ENCODE data around the gene TXLNB. TPM values are rescaled to one million over a fixed set of nuclear protein-coding genes. Genes with fewer than 3 reads are reported as not detected.
"Not testable (repeated sequence)": the region's sequence is repeated elsewhere in the genome, so short reads cannot be mapped to it uniquely, and the experiment has no call there.

The TXLNB gene
- total and polyA plus RNA-seq, 2 experiments from 2014 or later = 0.37 to 0.50 TPM

GRCh38 chr6:139230391-139230840 lies 61.4 kb downstream of the TXLNB start:
- no peaks in the 10 kb centered on the region for H4K20me1 ChIP-seq (ENCODE audit: insufficient read depth, poor library complexity, severe bottlenecking)
- H3K9me2 ChIP-seq (replicated peaks; ENCODE audit: insufficient read depth) = no peaks in the 10 kb centered on the region
- TF ChIP-seq EZH2phosphoT487 (IDR thresholded peaks at IDR 0.05; ENCODE audit: low read depth, severe bottlenecking, unreplicated experiment) = peak; percentile 84
- TF ChIP-seq EZH2 (IDR thresholded peaks at IDR 0.05; ENCODE audit: borderline replicate concordance) = no peak
- TF ChIP-seq CTCF (IDR thresholded peaks at IDR 0.05; ENCODE audit: poor library complexity) = peak; percentile 29
- H3K27me3 ChIP-seq = no peaks in the 10 kb centered on the region
- H3K4me1 ChIP-seq (ENCODE audit: insufficient read depth) = no peaks in the 10 kb centered on the region
- H3K4me2 ChIP-seq = no peak overlapping the region
- no peaks in the 10 kb centered on the region for H3K9me3 ChIP-seq (ENCODE audit: low read depth)
- no peak overlapping the region for H2AFZ ChIP-seq
- H3K27ac ChIP-seq = no peak overlapping the region
- peak; percentile 28 for DNase-seq (ENCODE audit: low spot score)
- no peaks in the 10 kb centered on the region for H3K79me2 ChIP-seq
- no peak overlapping the region for H3K4me3 ChIP-seq
- 65% methylated on average over 3 of the region's 3 CpGs for WGBS (ENCODE audit: low lambda C conversion rate, missing lambda C conversion rate)
- H3K36me3 ChIP-seq (replicated peaks; ENCODE audit: insufficient read depth, low read depth) = no peaks in the 10 kb centered on the region

- not testable (repeated sequence) for H3K36me3 ChIP-seq (replicated peaks; ENCODE audit: insufficient read depth, low read depth); H3K4me2 ChIP-seq; H3K27me3 ChIP-seq; H2AFZ ChIP-seq; H3K27ac ChIP-seq; H3K9me3 ChIP-seq (ENCODE audit: low read depth); H3K79me2 ChIP-seq; DNase-seq (ENCODE audit: low spot score); H3K4me1 ChIP-seq (ENCODE audit: insufficient read depth); H3K4me3 ChIP-seq; H3K9me2 ChIP-seq (replicated peaks; ENCODE audit: insufficient read depth); H4K20me1 ChIP-seq (ENCODE audit: insufficient read depth, poor library complexity, severe bottlenecking)
- WGBS (ENCODE audit: low lambda C conversion rate, missing lambda C conversion rate) = 98% methylated on average over 3 of the region's 3 CpGs
Measured at GRCh38 chr6:139228387-139228786, 63.4 kb downstream of the TXLNB start.

- 98% methylated on average over 2 of the region's 2 CpGs for WGBS (ENCODE audit: low lambda C conversion rate, missing lambda C conversion rate)
- peak overlapping the region; percentile 62 for H3K27ac ChIP-seq
- H3K4me2 ChIP-seq = peak overlapping the region; percentile 62
Measured at GRCh38 chr6:139219746-139220145, 72.1 kb downstream of the TXLNB start.

GRCh38 chr6:139219271-139219729 lies 72.5 kb downstream of the TXLNB start:
- DNase-seq (ENCODE audit: low spot score) = peak; percentile 90
- peak overlapping the region; percentile 33 for H2AFZ ChIP-seq
- peak overlapping the region; percentile 62 for H3K27ac ChIP-seq
- peak overlapping the region; percentile 62 for H3K4me2 ChIP-seq
- H3K27me3 ChIP-seq = no peaks in the 10 kb centered on the region
- TF ChIP-seq EZH2phosphoT487 (IDR thresholded peaks at IDR 0.05; ENCODE audit: low read depth, severe bottlenecking, unreplicated experiment) = no peak
- TF ChIP-seq CTCF (IDR thresholded peaks at IDR 0.05; ENCODE audit: poor library complexity) = peak; percentile 94
- no peaks in the 10 kb centered on the region for H4K20me1 ChIP-seq (ENCODE audit: insufficient read depth, poor library complexity, severe bottlenecking)
- H3K9me3 ChIP-seq (ENCODE audit: low read depth) = no peaks in the 10 kb centered on the region
- H3K36me3 ChIP-seq (replicated peaks; ENCODE audit: insufficient read depth, low read depth) = no peaks in the 10 kb centered on the region
- no peak overlapping the region for H3K4me3 ChIP-seq
- H3K4me1 ChIP-seq (ENCODE audit: insufficient read depth) = peaks cover 4% of the 10 kb centered on the region
- no peaks in the 10 kb centered on the region for H3K79me2 ChIP-seq
- H3K9me2 ChIP-seq (replicated peaks; ENCODE audit: insufficient read depth) = no peaks in the 10 kb centered on the region
- 4% methylated on average over 7 of the region's 7 CpGs for WGBS (ENCODE audit: low lambda C conversion rate, missing lambda C conversion rate)

More at GRCh38 chr6:139219746-139220145, 72.1 kb downstream of the TXLNB start:
- H3K9me3 ChIP-seq (ENCODE audit: low read depth) = no peaks in the 10 kb centered on the region
- no peaks in the 10 kb centered on the region for H3K27me3 ChIP-seq
- H3K79me2 ChIP-seq = no peaks in the 10 kb centered on the region
- H2AFZ ChIP-seq = peak overlapping the region; percentile 29
- H3K36me3 ChIP-seq (replicated peaks; ENCODE audit: insufficient read depth, low read depth) = no peaks in the 10 kb centered on the region
- H3K9me2 ChIP-seq (replicated peaks; ENCODE audit: insufficient read depth) = no peaks in the 10 kb centered on the region
- H4K20me1 ChIP-seq (ENCODE audit: insufficient read depth, poor library complexity, severe bottlenecking) = no peaks in the 10 kb centered on the region
- no peak overlapping the region for H3K4me3 ChIP-seq
- TF ChIP-seq CTCF (IDR thresholded peaks at IDR 0.05; ENCODE audit: poor library complexity) = no peak
- no peak for TF ChIP-seq EZH2 (IDR thresholded peaks at IDR 0.05; ENCODE audit: borderline replicate concordance)
- TF ChIP-seq EZH2phosphoT487 (IDR thresholded peaks at IDR 0.05; ENCODE audit: low read depth, severe bottlenecking, unreplicated experiment) = no peak
- DNase-seq (ENCODE audit: low spot score) = no peak
- H3K4me1 ChIP-seq (ENCODE audit: insufficient read depth) = peaks cover 4% of the 10 kb centered on the region

- not testable (repeated sequence) for H3K9me2 ChIP-seq (replicated peaks; ENCODE audit: insufficient read depth); H3K27ac ChIP-seq; H4K20me1 ChIP-seq (ENCODE audit: insufficient read depth, poor library complexity, severe bottlenecking); DNase-seq (ENCODE audit: low spot score); H3K36me3 ChIP-seq (replicated peaks; ENCODE audit: insufficient read depth, low read depth); H3K9me3 ChIP-seq (ENCODE audit: low read depth); H3K4me1 ChIP-seq (ENCODE audit: insufficient read depth); H3K4me3 ChIP-seq; H3K79me2 ChIP-seq; H3K27me3 ChIP-seq; H2AFZ ChIP-seq; H3K4me2 ChIP-seq
- WGBS (ENCODE audit: low lambda C conversion rate, missing lambda C conversion rate) = 80% methylated on average over 2 of the region's 2 CpGs
Measured at GRCh38 chr6:139212460-139212859, 79.3 kb downstream of the TXLNB start.

GRCh38 chr6:139210766-139211165 lies 81.0 kb downstream of the TXLNB start:
- not testable (repeated sequence) for H2AFZ ChIP-seq; DNase-seq (ENCODE audit: low spot score); H3K4me2 ChIP-seq; H3K36me3 ChIP-seq (replicated peaks; ENCODE audit: insufficient read depth, low read depth); H3K27ac ChIP-seq; H3K9me2 ChIP-seq (replicated peaks; ENCODE audit: insufficient read depth); H3K4me3 ChIP-seq; H3K4me1 ChIP-seq (ENCODE audit: insufficient read depth); H3K9me3 ChIP-seq (ENCODE audit: low read depth); H3K79me2 ChIP-seq; H3K27me3 ChIP-seq; H4K20me1 ChIP-seq (ENCODE audit: insufficient read depth, poor library complexity, severe bottlenecking)
- WGBS (ENCODE audit: low lambda C conversion rate, missing lambda C conversion rate) = 91% methylated on average over 10 of the region's 10 CpGs

All from hepatocyte (in vitro differentiated cells).